SU-DHL-6 (cell line): Measurements from ENCODE around the gene ABTB1.

ENCODE experiments used
- H2AFZ ChIP-seq: fragments of 200-600 bp; sonication (generic); 2 replicates; pipeline ENCODE4 v1.6.1; 2014; ENCODE audit warnings: low read depth, mild to moderate bottlenecking, moderate library complexity, mixed read lengths, antibody characterized with exemption, low read length; ENCODE audit not compliant: severe bottlenecking
- H3F3A ChIP-seq: fragments of 200-600 bp; shearing (Covaris generic); 2 replicates; pipeline ENCODE4 v1.6.0; 2016; ENCODE audit warnings: antibody characterized with exemption, mild to moderate bottlenecking; ENCODE audit not compliant: insufficient read depth
- H3K27ac ChIP-seq: fragments of 200-600 bp; sonication (generic); 2 replicates; pipeline ENCODE4 v1.5.1; 2016; ENCODE audit warnings: low read depth, mild to moderate bottlenecking, low read length, moderate library complexity, mixed read lengths
- H3K27me3 ChIP-seq: fragments of 200-600 bp; sonication (generic), shearing (Covaris generic); 2 replicates; pipeline ENCODE4 v1.6.0; 2014; ENCODE audit warnings: mild to moderate bottlenecking, low read length
- H3K36me3 ChIP-seq: fragments of 200-600 bp; sonication (generic); 2 replicates; pipeline ENCODE4 v1.6.1; 2014; ENCODE audit warnings: mild to moderate bottlenecking, low read length, mixed read lengths
- H3K4me2 ChIP-seq: fragments of 300-600, 200-600 bp; shearing (Covaris generic), sonication (generic); 2 replicates; pipeline ENCODE4 v1.6.0; 2014; ENCODE audit warnings: low read length, low read depth, mild to moderate bottlenecking; ENCODE audit not compliant: poor library complexity, severe bottlenecking
- H3K4me3 ChIP-seq: fragments of 200-600 bp; sonication (generic); 2 replicates; pipeline ENCODE4 v1.5.1; 2014; ENCODE audit warnings: antibody characterized with exemption, low read length, mild to moderate bottlenecking, mixed read lengths; ENCODE audit not compliant: insufficient read depth, poor library complexity, severe bottlenecking
- H3K79me2 ChIP-seq: fragments of 200-600 bp; sonication (generic); 2 replicates; pipeline ENCODE4 v1.6.1; 2014; ENCODE audit warnings: mild to moderate bottlenecking, low read length, moderate library complexity; ENCODE audit not compliant: insufficient read depth
- H3K9ac ChIP-seq: fragments of 200-600 bp; sonication (generic); 2 replicates; pipeline ENCODE4 v1.7.0; 2014; ENCODE audit warnings: mild to moderate bottlenecking, low read length
- H3K9me2 ChIP-seq: fragments of 200-600 bp; sonication (generic); replicated peaks from 2 replicates; pipeline ENCODE4 v1.6.1; 2014; ENCODE audit warnings: low read length; ENCODE audit not compliant: insufficient read depth
- H3K9me3 ChIP-seq: fragments of 200-600 bp; sonication (generic); 2 replicates; pipeline ENCODE4 v1.6.1; 2014; ENCODE audit warnings: low read length, mixed read lengths; ENCODE audit not compliant: insufficient read depth
- H4K20me1 ChIP-seq: fragments of 200-600 bp; sonication (generic); 2 replicates; pipeline ENCODE4 v1.6.1; 2014; ENCODE audit warnings: low read depth, mild to moderate bottlenecking, antibody characterized with exemption, low read length, moderate library complexity, mixed read lengths
- EZH2phosphoT487 ChIP-seq: fragments of 200-600 bp; sonication (generic), shearing (Covaris generic); conservative IDR thresholded peaks from 2 replicates; pipeline ENCODE4 v1.6.1; 2018; ENCODE audit warnings: mild to moderate bottlenecking, antibody characterized with exemption, low read length, moderate library complexity, mixed read lengths
- TF ChIP-seq, protein P1 (sequence below): fragments of 200-600 bp; sonication (generic); IDR thresholded peaks from one replicate; pipeline ENCODE4 v1.5.1; 2017; ENCODE audit warnings: antibody characterized with exemption, mild to moderate bottlenecking, low read length, moderate library complexity; ENCODE audit not compliant: insufficient read depth, poor library complexity, severe bottlenecking

ABTB1 gene

DNA sequence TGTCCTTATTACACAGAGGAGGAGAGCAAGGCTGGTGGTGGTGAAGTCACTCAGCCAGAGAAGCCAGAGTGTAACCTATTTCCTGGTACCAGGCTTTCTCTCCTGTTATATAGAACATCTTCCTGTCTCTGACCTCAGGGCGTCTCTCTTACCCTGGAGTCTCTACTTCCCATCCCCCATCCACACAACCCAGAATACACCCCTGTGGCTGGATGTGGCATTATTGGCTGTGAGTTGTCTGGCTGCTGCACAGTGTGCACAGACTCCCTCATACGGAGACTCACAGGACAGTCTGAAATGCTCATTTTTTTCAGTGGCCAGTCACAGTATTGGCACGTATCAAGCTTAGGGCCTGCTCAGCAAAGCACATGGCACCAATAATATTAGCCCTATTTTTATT is 35.2 kb upstream of the ABTB1 start:
- Histone ChIP-seq H3K27me3 (no peaks in the 10 kb centered on the region), H4K20me1 (no peaks in the 10 kb centered on the region), H2AFZ (no peak overlapping the region), H3K4me3 (no peak overlapping the region), H3K9me3 (no peaks in the 10 kb centered on the region), H3F3A (no peaks in the 10 kb centered on the region), H3K4me2 (no peak overlapping the region), H3K27ac (no peak overlapping the region), H3K36me3 (no peaks in the 10 kb centered on the region), H3K9ac (no peak overlapping the region), H3K79me2 (no peaks in the 10 kb centered on the region), H3K9me2 (no peaks in the 10 kb centered on the region)
- no peak for TF ChIP-seq EZH2phosphoT487

DNA sequence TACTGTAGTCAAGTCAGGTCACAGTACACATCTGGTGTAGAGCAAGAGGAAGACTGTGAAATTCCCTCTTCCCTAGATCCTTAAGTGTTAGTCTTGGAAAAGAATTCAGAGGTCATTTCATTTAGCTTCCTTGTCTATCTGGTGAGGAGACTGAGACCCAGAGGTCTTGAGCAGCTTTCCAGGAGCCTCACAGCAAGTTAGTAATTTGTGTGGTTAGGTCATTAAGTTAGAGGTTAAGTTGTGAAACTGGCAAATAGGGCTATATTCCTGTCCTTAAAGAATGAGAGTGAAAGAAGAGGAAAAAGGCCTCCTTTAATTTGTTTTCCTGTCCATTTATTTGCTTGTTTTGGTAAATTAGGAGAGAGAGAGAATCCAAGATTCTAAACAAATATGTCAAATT is 34.8 kb upstream of the ABTB1 start:
- no peaks in the 10 kb centered on the region for H3F3A ChIP-seq
- H3K4me3 ChIP-seq = no peak overlapping the region
- H3K36me3 ChIP-seq = no peaks in the 10 kb centered on the region
- no peak overlapping the region for H3K27ac ChIP-seq
- no peak overlapping the region for H3K4me2 ChIP-seq
- H4K20me1 ChIP-seq = no peaks in the 10 kb centered on the region
- H3K9me3 ChIP-seq = no peaks in the 10 kb centered on the region
- no peaks in the 10 kb centered on the region for H3K9me2 ChIP-seq
- TF ChIP-seq, protein P1, sequence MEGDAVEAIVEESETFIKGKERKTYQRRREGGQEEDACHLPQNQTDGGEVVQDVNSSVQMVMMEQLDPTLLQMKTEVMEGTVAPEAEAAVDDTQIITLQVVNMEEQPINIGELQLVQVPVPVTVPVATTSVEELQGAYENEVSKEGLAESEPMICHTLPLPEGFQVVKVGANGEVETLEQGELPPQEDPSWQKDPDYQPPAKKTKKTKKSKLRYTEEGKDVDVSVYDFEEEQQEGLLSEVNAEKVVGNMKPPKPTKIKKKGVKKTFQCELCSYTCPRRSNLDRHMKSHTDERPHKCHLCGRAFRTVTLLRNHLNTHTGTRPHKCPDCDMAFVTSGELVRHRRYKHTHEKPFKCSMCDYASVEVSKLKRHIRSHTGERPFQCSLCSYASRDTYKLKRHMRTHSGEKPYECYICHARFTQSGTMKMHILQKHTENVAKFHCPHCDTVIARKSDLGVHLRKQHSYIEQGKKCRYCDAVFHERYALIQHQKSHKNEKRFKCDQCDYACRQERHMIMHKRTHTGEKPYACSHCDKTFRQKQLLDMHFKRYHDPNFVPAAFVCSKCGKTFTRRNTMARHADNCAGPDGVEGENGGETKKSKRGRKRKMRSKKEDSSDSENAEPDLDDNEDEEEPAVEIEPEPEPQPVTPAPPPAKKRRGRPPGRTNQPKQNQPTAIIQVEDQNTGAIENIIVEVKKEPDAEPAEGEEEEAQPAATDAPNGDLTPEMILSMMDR = no peak
- no peak for TF ChIP-seq EZH2phosphoT487
- H3K27me3 ChIP-seq = no peaks in the 10 kb centered on the region
- H2AFZ ChIP-seq = no peak overlapping the region
- H3K79me2 ChIP-seq = no peaks in the 10 kb centered on the region
- no peak overlapping the region for H3K9ac ChIP-seq

DNA sequence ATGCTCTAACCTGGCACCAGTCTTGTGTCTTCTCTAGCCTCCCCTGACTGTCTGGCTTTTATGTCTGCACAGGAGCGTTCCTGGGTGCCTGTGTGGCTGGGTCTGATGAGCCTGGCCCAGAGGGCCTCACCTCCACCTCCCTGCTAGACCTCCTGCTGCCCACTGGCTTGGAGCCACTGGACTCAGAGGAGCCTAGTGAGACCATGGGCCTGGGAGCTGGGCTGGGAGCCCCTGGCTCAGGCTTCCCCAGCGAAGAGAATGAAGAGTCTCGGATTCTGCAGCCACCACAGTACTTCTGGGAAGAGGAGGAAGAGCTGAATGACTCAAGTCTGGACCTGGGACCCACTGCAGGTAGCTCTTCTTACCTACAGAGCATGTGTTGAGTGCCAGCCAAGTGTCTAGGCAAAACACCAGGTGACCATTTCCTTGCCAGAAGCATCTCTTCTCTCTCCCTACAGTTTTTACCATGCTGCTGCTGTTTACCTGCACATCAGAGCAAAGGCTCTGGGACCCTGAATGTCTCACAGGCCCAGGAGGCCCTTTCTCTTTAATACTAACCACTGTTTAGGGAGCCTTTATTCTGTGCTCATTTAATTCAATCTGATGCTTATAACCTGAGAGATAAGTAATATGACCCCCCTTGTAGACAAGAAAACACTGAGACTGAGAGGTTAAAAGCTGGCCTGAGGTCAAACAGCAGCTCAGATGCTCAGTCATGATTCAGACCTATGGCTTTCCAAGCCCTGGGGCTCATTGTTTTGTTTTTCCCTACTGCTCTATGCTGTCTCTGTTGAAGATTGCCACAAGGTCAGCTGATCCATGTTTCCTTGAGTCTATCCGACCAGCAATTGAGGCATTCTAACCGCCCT is 33.3 kb upstream of the ABTB1 start:
- Histone ChIP-seq H3K9me3 (no peaks in the 10 kb centered on the region), H2AFZ (no peak overlapping the region), H3K36me3 (no peaks in the 10 kb centered on the region), H3K4me2 (no peak overlapping the region), H3F3A (no peaks in the 10 kb centered on the region), H3K27ac (no peak overlapping the region), H3K9me2 (no peaks in the 10 kb centered on the region), H3K27me3 (no peaks in the 10 kb centered on the region), H3K9ac (no peak overlapping the region), H3K4me3 (no peak overlapping the region), H3K79me2 (no peaks in the 10 kb centered on the region), H4K20me1 (no peaks in the 10 kb centered on the region)
- TF ChIP-seq, protein P1 = no peak
- TF ChIP-seq EZH2phosphoT487 = no peak

DNA sequence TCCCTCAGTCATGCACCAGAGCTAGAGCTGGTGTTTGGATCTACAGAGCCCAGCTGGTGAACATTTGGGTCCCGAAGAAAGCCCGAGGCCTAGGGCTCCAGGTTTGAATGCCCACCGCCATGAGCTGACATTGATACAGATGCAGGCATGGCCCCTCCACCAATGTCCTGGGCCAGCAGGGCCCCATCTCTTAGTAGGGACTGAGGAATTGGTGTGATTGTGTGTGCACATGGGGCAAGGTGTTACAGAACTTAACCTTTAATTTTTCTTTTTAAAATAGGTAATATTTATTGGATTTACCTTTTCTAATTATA is 32.8 kb upstream of the ABTB1 start:
- Histone ChIP-seq H4K20me1 (no peaks in the 10 kb centered on the region), H3K36me3 (no peaks in the 10 kb centered on the region), H3K27ac (no peak overlapping the region), H3K4me2 (no peak overlapping the region), H3K9ac (no peak overlapping the region), H2AFZ (no peak overlapping the region), H3F3A (no peaks in the 10 kb centered on the region), H3K4me3 (no peak overlapping the region), H3K27me3 (no peaks in the 10 kb centered on the region), H3K9me2 (no peaks in the 10 kb centered on the region), H3K79me2 (no peaks in the 10 kb centered on the region), H3K9me3 (no peaks in the 10 kb centered on the region)
- TF ChIP-seq, protein P1 = no peak
